CD4-positive, CD25-positive, alpha-beta regulatory T cell (primary cell): Measurements from ENCODE around the gene FARP1. TPM values are rescaled to one million over a fixed set of nuclear protein-coding genes. Genes with fewer than 3 reads are reported as not detected.
A peak's percentile ranks its signal among the peaks of the same experiment; 100 is the strongest.

Experiments
- ATAC-seq, 2 donors: fragments of 150-1000 bp; cut with Tn5 transposase; one replicate each; pipeline ENCODE4 v1.10.0; 2021; ENCODE audit warnings: low read depth in 2 of 2, moderate number of reproducible peaks in 2 of 2, moderate library complexity in 1 of 2
- DNase-seq, 3 donors: peaks; one replicate each; pipeline versions ENCODE4 v3.0.0 to v3.0.0-alpha.2; 2012 to 2022; ENCODE audit warnings: mixed read lengths in 1 of 3
- H3K27ac ChIP-seq: one replicate; pipeline ENCODE4 v1.7.0; 2013; ENCODE audit warnings: mild to moderate bottlenecking, low read length; ENCODE audit not compliant: insufficient read depth, poor library complexity, severe bottlenecking
- H3K27me3 ChIP-seq: one replicate; pipeline ENCODE4 v1.7.0; 2013; ENCODE audit warnings: low read length; ENCODE audit not compliant: control insufficient read depth, insufficient read depth
- H3K36me3 ChIP-seq: one replicate; pipeline ENCODE4 v1.7.0; 2013; ENCODE audit warnings: mild to moderate bottlenecking, low read length, moderate library complexity; ENCODE audit not compliant: control insufficient read depth, insufficient read depth
- H3K4me1 ChIP-seq: 2 replicates; pipeline ENCODE4 v1.7.0; 2013; ENCODE audit warnings: mild to moderate bottlenecking, low read length; ENCODE audit not compliant: insufficient read depth, control insufficient read depth, poor library complexity, severe bottlenecking
- H3K4me3 ChIP-seq: one replicate; pipeline ENCODE4 v1.7.0; 2013; ENCODE audit warnings: low read depth, mild to moderate bottlenecking, low read length, moderate library complexity
- H3K9me3 ChIP-seq, 2 experiments: 1 replicate in 1 of 2; 2 replicates in 1 of 2; pipeline ENCODE4 v1.7.0; 2013; ENCODE audit warnings: low read length in 2 of 2, mild to moderate bottlenecking in 1 of 2, moderate library complexity in 1 of 2; ENCODE audit not compliant: control insufficient read depth in 2 of 2
- H3K27ac Mint-ChIP-seq, 3 donors: one replicate each; pipeline ENCODE4 v1.8.0; 2020 to 2022; ENCODE audit warnings: mild to moderate bottlenecking in 3 of 3, mixed read lengths in 3 of 3, moderate library complexity in 2 of 3
- H3K27me3 Mint-ChIP-seq: one replicate; pipeline ENCODE4 v1.8.0; 2022; ENCODE audit warnings: mild to moderate bottlenecking, mixed read lengths
- H3K36me3 Mint-ChIP-seq: one replicate; pipeline ENCODE4 v1.8.0; 2020; ENCODE audit warnings: mixed read lengths
- H3K4me1 Mint-ChIP-seq, 4 donors: one replicate each; pipeline ENCODE4 v1.8.0; 2020 to 2022; ENCODE audit warnings: mixed read lengths in 4 of 4, mild to moderate bottlenecking in 1 of 4
- H3K4me3 Mint-ChIP-seq, 4 donors: one replicate each; pipeline ENCODE4 v1.8.0; 2020 to 2022; ENCODE audit warnings: mild to moderate bottlenecking in 4 of 4, mixed read lengths in 4 of 4, moderate library complexity in 3 of 4
- H3K9me3 Mint-ChIP-seq, 7 donors: one replicate each; pipeline ENCODE4 v1.8.0; 2020 to 2022; ENCODE audit warnings: mixed read lengths in 7 of 7, mild to moderate bottlenecking in 3 of 7, moderate library complexity in 2 of 7
- polyA plus RNA-seq, 4 donors: library from polyadenylated mRNA; unstranded; fragments of 300-500 nt; fragmentation: Illumina TruSeq; gene quantifications; one replicate each; pipeline ENCODE4 v1.2.3, GENCODE V29; 2021
- total RNA-seq: library from RNA; stranded (reverse); gene quantifications from one replicate; pipeline ENCODE4 v1.2.3, GENCODE V29; 2022

Gene FARP1
- total and polyA plus RNA-seq, 5 donors from 2014 or later, result 0.25 to 0.79 (median 0.46) TPM

DNA sequence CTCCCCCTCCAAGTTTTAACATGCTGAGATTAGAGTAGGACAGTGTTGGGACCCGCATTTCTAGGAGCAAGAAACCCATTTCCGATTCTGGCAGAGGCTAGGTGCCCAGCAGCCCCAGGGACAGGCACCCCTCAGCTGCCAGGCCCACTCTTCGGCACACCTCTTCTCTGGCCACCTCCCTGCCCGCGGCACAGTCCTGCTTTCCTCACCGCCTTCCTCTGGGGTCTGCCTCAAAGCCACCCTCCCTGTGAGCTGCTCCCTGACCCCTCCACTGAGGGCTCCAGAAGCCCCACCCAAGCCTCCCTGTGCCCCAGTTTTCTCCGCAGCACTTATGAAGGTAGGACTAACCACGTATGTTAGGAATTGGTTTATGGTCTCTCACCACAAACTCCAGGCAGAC lies 354.1 kb downstream of the FARP1 start:
- Histone ChIP-seq H3K27me3 (no peaks in the 10 kb centered on the region), H3K4me3 (no peak overlapping the region), H3K36me3 (peaks cover 46% of the 10 kb centered on the region), H3K4me1 (peaks cover 12% of the 10 kb centered on the region), H3K9me3 (no peaks in the 10 kb centered on the region), H3K27ac (no peak overlapping the region)
- Mint-ChIP-seq H3K4me1 (peaks cover 27 to 70% (median 59%) of the 10 kb centered on the region in 4 donors), H3K36me3 (peaks cover 13% of the 10 kb centered on the region), H3K27me3 (no peaks in the 10 kb centered on the region), H3K4me3 (peak overlapping the region in 1 of 4 donors; percentile 13), H3K27ac (peak overlapping the region in 2 of 3 donors; percentile 78 to 88), H3K9me3 (no peaks in the 10 kb centered on the region)
- ATAC-seq (no peak), DNase-seq (no peak)

DNA sequence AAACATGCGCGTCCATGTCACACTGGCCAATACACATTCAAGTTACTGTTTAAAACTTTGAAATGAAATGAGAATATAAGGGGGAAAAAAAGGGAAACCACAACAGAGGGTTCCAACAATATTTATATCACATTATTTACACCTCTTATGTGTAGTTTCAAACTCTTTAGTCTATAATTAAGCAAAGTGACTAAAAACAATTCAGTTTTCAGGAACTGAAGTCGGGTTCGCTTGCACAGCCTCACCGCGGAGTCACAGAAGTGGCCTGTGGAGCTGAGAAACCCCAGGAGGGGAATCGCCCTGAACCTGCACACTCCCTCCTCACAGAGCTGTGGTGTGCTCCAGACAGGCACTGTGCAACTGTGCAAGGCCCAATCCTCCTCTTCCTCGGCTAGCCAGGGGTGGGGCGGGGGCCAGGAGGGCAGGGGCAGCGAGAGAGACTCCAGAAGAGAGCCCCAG lies 358.1 kb downstream of the FARP1 start:
- Histone ChIP-seq H3K27ac (no peak overlapping the region), H3K4me1 (peaks cover 22% of the 10 kb centered on the region), H3K27me3 (no peaks in the 10 kb centered on the region), H3K36me3 (peaks cover 42% of the 10 kb centered on the region), H3K9me3 (no peaks in the 10 kb centered on the region), H3K4me3 (no peak overlapping the region)
- no peak for DNase-seq
- Mint-ChIP-seq H3K4me3 (no peak overlapping the region), H3K36me3 (peaks cover 36% of the 10 kb centered on the region), H3K27me3 (no peaks in the 10 kb centered on the region), H3K9me3 (no peaks in the 10 kb centered on the region), H3K27ac (peak overlapping the region in 2 of 3 donors; percentile 32 to 38), H3K4me1 (peaks cover 30 to 84% (median 74%) of the 10 kb centered on the region in 4 donors)
- no peak for ATAC-seq

DNA sequence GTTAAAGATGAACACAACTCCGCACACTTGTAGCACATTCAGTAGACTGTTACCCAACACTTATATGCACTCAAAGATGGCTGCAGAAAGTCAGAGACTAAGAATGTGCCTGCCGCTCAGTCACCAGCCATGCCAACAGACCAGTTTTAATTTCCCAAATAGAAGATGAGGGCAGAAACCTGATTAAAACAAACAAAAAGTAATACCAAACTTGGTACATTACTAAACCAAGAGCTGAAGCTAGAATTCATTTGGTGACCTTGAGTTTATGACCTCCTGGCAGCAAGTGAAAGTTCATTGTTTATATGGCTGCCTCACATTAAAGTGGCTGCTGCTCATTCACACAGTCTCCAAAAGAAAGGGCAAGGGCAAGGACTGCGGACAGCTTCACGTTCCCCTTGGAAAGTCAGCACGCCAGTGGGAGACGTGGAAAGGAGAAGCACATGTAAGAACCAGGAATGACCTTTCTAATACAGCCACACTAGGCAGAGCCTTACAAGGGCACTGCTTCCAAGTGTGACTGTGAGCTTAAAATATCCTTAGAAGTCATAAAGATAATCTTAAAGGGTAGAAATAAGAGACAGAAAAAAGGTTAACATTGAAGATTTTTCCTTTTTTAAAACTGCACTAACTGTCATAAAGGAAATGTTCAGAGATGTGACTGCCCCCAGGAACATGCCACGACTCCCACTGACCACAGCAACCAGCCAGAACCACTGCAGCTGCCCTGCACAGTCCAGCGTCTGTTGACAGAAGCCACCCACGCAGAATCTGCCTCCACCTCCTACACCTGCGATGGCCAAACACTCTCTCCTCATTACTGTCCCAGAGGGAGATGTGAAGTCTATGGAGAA lies 360.5 kb downstream of the FARP1 start:
- DNase-seq (no peak), ATAC-seq (no peak)
- Histone ChIP-seq H3K27me3 (no peaks in the 10 kb centered on the region), H3K9me3 (no peaks in the 10 kb centered on the region), H3K4me1 (peaks cover 28% of the 10 kb centered on the region), H3K36me3 (peaks cover 34% of the 10 kb centered on the region), H3K4me3 (no peak overlapping the region), H3K27ac (no peak overlapping the region)
- H3K9me3 Mint-ChIP-seq, result no peaks in the 10 kb centered on the region
- peaks cover 24% of the 10 kb centered on the region for H3K36me3 Mint-ChIP-seq
- peaks cover 25 to 83% (median 69%) of the 10 kb centered on the region in 4 donors for H3K4me1 Mint-ChIP-seq
- H3K27ac Mint-ChIP-seq, result peak overlapping the region in 2 of 3 donors; percentile 56 to 91
- no peaks in the 10 kb centered on the region for H3K27me3 Mint-ChIP-seq
- H3K4me3 Mint-ChIP-seq, result peak overlapping the region in 3 of 4 donors; percentile 6 to 27 (median 26)

DNA sequence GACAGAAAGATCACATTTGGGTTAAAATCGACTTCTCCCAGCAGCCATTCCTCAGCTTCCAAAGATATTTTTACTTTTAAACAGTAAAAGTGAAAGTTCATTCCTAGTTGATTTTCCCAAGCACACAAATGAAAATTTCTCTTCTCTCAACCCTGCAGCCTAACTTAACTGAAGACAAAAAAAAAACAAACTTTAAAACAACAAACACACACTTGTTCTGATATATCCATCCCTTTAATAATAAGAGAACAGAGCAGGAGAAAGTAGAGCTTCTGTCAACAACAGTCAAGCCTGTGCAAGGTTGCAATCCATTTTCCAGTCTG lies 361.1 kb downstream of the FARP1 start:
- H3K27me3 Mint-ChIP-seq, result no peaks in the 10 kb centered on the region
- peaks cover 24% of the 10 kb centered on the region for H3K36me3 Mint-ChIP-seq
- H3K36me3 ChIP-seq, result peaks cover 29% of the 10 kb centered on the region
- no peaks in the 10 kb centered on the region for H3K9me3 ChIP-seq
- H3K27ac ChIP-seq, result no peak overlapping the region
- H3K27me3 ChIP-seq, result no peaks in the 10 kb centered on the region
- peak overlapping the region; percentile 33 for H3K4me3 ChIP-seq
- H3K4me1 ChIP-seq, result peaks cover 34% of the 10 kb centered on the region
- peaks cover 26 to 83% (median 74%) of the 10 kb centered on the region in 4 donors for H3K4me1 Mint-ChIP-seq
- DNase-seq (no peak), ATAC-seq (no peak)
- H3K4me3 Mint-ChIP-seq, result peak overlapping the region in 3 of 4 donors; percentile 3 to 67 (median 26)
- H3K27ac Mint-ChIP-seq, result peak overlapping the region in 2 of 3 donors; percentile 67 to 91
- H3K9me3 Mint-ChIP-seq, result no peaks in the 10 kb centered on the region

DNA sequence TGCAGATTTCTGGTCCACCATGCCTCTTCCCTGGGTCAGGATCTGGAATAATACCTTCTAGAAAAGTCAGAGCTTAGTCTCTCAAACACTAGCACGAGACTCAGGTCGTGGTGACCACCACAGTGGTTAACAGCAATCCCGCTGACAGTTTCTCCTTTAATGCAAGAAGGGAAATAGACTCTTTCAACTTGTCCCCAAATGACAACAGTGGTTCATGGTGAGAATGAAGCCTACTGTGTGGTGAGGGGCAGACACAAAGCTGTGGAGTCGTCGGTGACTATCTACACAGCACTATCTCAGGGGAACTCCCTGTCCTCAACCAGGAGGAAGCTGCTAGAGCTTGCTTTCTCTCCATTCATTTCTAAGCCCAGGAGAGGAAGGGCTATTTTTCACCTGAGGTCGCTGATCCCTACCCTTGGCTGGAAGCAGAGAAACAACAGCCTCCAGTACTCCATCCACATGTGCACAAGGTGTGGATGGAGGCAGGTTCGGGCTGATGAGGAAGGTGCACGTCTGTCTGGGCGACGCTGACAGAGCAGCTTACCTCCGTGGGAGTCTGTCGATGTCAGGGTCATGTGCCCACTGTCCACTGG lies 361.6 kb downstream of the FARP1 start:
- H3K27ac ChIP-seq, result no peak overlapping the region
- H3K27me3 Mint-ChIP-seq, result no peaks in the 10 kb centered on the region
- peaks cover 31 to 87% (median 78%) of the 10 kb centered on the region in 4 donors for H3K4me1 Mint-ChIP-seq
- ATAC-seq (peak in 1 of 2 donors; percentile 36), DNase-seq (no peak)
- H3K9me3 Mint-ChIP-seq, result no peaks in the 10 kb centered on the region
- H3K4me1 ChIP-seq, result peaks cover 38% of the 10 kb centered on the region
- peak overlapping the region in 3 of 4 donors; percentile 26 to 67 (median 53) for H3K4me3 Mint-ChIP-seq
- H3K4me3 ChIP-seq, result peak overlapping the region; percentile 33
- H3K9me3 ChIP-seq, result no peaks in the 10 kb centered on the region
- peak overlapping the region; percentile 67 to 91 (median 85) for H3K27ac Mint-ChIP-seq
- H3K36me3 ChIP-seq, result peaks cover 25% of the 10 kb centered on the region
- peaks cover 24% of the 10 kb centered on the region for H3K36me3 Mint-ChIP-seq
- H3K27me3 ChIP-seq, result no peaks in the 10 kb centered on the region

Other genes with a start within 250 kb of the FARP1 start
- 82.4 TPM for gene IPO5, start 189.4 kb upstream of the FARP1 start, total RNA-seq
- 10 to 100 TPM; 27.7 to 38.8 (median 33.9) TPM for gene IPO5, start 189.4 kb upstream of the FARP1 start, polyA plus RNA-seq
- not detected for gene RNF113B, start 34.2 kb downstream of the FARP1 start, total RNA-seq
- not detected for gene RNF113B, start 34.2 kb downstream of the FARP1 start, polyA plus RNA-seq